GM13976 (cell line): Measurements from ENCODE around the gene ACTL7A.
"Not testable (repeated sequence)": the region's sequence is repeated elsewhere in the genome, so short reads cannot be mapped to it uniquely, and the experiment has no call there.

Experiments used
- DNase-seq: peaks from one replicate; pipeline ENCODE4 v3.0.0; 2012; ENCODE audit warnings: low spot score
- in situ Hi-C: fragments of 300-500 bp; cut with MboI; formaldehyde crosslinking; loops from one replicate; pipeline ENCODE4 v1.12.0; 2022; ENCODE audit warnings: low sequenced_read_pairs, mixed read lengths, inconsistent platforms; ENCODE audit not compliant: unreplicated experiment
- TF ChIP-seq, protein P1 (sequence below): IDR thresholded peaks from 2 replicates; pipeline ENCODE4 v1.5.1; 2012; ENCODE audit warnings: borderline replicate concordance, mild to moderate bottlenecking; ENCODE audit not compliant: insufficient read depth; ENCODE audit errors: extremely low read depth, missing control alignments, control extremely low read depth

Gene ACTL7A

DNA sequence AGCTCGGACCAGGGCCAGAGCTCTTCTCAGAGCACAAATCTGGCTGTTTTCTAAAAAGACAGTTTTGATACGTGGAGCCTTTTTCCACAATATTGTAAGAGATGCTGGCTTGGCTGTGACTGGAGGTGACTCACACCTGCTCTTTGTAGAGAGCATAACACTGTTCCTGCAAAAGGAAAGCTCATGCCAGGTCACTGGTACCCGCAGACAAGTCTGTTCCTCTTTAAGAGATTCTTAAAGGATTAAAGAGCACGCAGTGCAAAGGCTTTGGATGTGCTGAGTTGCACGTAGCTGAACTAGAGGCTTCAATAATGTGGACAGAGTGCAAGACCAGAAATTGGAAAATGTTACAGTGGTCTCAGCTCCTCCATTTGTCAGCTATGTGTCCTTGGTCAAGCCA is 25.3 kb upstream of the ACTL7A start:
- TF ChIP-seq, protein P1, sequence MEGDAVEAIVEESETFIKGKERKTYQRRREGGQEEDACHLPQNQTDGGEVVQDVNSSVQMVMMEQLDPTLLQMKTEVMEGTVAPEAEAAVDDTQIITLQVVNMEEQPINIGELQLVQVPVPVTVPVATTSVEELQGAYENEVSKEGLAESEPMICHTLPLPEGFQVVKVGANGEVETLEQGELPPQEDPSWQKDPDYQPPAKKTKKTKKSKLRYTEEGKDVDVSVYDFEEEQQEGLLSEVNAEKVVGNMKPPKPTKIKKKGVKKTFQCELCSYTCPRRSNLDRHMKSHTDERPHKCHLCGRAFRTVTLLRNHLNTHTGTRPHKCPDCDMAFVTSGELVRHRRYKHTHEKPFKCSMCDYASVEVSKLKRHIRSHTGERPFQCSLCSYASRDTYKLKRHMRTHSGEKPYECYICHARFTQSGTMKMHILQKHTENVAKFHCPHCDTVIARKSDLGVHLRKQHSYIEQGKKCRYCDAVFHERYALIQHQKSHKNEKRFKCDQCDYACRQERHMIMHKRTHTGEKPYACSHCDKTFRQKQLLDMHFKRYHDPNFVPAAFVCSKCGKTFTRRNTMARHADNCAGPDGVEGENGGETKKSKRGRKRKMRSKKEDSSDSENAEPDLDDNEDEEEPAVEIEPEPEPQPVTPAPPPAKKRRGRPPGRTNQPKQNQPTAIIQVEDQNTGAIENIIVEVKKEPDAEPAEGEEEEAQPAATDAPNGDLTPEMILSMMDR: no peak
- DNase-seq: no peak
- in situ Hi-C loops: no loop called here

DNA sequence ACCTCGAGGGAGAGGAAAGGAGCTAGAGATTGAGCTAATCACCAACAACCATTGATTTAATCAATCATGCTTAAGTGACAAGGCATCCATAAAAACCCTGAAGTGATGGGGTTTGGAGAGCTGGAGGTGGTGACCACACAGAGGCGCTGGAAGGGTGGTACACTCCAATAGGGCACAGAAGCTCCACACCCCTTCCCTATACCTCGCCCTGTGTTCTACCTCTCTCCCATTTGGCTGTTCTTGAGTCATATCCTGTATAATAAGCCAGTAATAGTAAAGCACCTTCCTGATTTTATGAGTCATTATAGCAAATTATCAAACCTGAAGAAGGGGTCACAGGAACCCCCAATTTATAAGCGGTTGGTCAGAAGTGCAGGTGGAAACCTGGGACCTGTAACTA is 24.5 kb upstream of the ACTL7A start:
- DNase-seq: no peak
- TF ChIP-seq, protein P1: no peak
- in situ Hi-C loops: no loop called here

DNA sequence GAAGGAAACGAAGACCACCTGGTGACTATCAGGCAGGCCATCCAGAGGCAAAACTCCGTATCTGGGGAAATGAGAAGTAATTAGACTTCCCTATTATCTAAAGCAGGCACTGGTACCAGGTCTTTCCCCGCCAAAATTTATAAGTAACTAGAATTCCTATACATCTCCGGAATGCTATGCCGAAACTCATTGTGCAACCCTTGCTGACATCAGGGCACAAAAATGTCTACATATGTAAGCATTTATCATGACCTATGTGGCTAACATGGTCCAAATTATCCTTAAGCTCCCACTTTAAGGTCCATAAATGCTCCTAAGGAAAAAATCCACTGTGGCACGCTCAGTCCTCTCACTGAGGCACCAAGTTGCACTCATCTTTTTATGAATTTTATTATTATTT is 24.0 kb upstream of the ACTL7A start:
- TF ChIP-seq, protein P1: no peak
- DNase-seq: no peak
- in situ Hi-C loops: no loop called here

DNA sequence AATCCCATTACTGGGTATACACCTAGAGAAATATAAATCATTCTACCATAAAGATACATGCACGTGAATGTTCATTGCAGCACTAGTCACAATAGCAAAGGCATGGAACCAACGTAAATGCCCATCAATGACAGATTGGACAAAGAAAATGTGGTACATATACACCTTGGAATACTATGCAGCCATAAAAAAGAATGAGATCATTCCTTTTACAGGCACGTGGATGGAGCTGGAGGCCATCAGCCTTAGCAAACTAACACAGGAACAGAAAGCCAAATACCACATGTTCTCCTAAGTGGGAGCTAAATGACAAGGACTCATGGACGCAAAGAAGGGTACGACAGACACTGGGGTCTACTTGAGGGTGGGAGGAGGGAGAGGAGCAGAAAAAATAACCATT is 22.5 kb upstream of the ACTL7A start:
- DNase-seq, in situ Hi-C loops: not testable (repeated sequence)

DNA sequence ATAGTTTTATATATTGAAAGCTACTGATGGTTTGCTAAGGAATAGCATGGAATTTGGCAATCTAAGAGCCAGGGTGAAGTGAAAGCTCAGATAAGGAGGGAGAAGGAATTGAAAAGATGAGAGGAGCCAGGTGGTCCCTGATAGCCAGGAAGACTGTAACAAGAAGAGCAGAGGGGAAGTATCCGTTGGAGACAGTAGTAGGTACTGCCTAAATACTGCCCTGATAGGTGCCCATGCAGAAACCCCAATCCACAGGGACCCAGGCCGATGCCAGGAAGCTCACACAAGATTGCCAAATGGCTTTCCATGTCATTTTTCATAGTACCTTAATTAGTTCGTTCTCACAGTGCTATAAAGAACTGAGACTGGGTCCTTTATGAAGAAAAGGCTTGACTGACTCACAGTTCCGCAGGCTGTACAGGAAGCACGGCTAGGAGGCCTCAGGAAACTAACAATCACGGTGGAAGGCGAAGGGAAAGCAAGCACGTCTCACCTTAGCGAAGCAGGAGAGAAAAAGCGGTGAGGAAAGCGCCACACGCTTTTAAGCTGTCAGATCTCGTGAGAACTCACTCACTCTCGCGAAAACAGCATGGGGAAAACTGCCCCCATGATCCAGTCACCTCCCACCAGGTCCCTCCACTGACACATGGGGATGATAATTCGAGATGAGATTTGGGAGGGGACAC is 19.3 kb upstream of the ACTL7A start:
- no peak for DNase-seq
- in situ Hi-C loops: no loop called here
- TF ChIP-seq, protein P1: no peak

DNA sequence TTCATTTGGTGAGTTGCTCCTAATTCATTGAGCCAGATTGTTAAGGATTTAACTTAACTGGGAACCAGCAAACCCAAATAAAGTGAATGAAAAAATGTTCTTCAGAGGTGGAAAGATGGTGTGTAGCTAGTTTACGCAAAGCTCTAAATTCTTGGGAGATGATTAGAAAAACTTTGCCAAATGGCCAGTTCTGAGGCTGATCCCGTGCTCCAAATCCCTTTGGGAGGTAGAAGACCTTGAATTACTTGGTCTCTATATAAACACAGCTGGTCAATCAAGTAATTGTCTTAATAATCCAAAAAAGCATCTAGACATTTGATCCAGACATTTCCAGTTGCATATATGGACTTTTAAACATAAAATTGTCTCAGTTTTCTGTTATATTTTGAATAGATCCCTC is 17.7 kb upstream of the ACTL7A start:
- TF ChIP-seq, protein P1: no peak
- DNase-seq: no peak
- in situ Hi-C loops: no loop called here

DNA sequence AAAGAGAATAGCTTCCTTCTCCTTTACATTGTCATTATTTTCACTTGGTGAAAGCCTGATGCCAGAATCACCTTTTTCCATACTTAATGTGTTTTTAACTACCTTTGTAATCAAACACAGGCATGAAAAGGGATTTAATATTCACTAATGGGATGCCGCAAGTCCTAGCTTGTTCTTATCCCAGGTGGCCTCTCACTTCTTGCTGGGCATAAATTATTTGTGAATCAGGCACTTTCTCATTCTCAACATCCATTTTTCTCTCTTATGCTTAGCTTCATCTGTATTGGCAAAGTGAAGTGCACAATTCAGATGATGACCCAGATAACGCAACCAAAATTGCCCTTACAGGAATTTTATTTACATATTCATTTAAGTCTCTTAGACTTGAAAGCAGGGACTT is 17.2 kb upstream of the ACTL7A start:
- in situ Hi-C loops: no loop called here
- DNase-seq: no peak
- TF ChIP-seq, protein P1: no peak
